WTC11 (cell line): Measurements from ENCODE around the gene KLHL8. TPM values are rescaled to one million over a fixed set of nuclear protein-coding genes. Genes with fewer than 3 reads are reported as not detected.

Experiments used
- ATAC-seq: fragments of 200-7000 bp; cut with Tn5 transposase; 2 replicates; pipeline ENCODE4 v1.10.0; 2021; ENCODE audit warnings: mild to moderate bottlenecking, moderate library complexity
- CTCF ChIA-PET: fragments of 300-600 bp; sonication (Branson Sonifier 250); formaldehyde crosslinking; loops from one replicate; lab custom pipeline; 2021; ENCODE audit warnings: antibody characterized with exemption; lab: Charles Lee
- POLR2A ChIA-PET: fragments of 350-600 bp; sonication (Branson Sonifier 250); formaldehyde crosslinking; loops from one replicate; lab custom pipeline; 2021; ENCODE audit warnings: antibody characterized with exemption; lab: Charles Lee
- DNase-seq: peaks from one replicate; pipeline ENCODE4 v3.0.0; 2021; ENCODE audit warnings: low spot score
- H3K27ac Mint-ChIP-seq: 2 replicates; pipeline ENCODE4 v1.8.0; 2021; ENCODE audit warnings: mixed read lengths
- H3K27me3 Mint-ChIP-seq: 2 replicates; pipeline ENCODE4 v1.8.0; 2021; ENCODE audit warnings: low read depth, mild to moderate bottlenecking, moderate library complexity, mixed read lengths
- H3K36me3 Mint-ChIP-seq: 2 replicates; pipeline ENCODE4 v1.8.0; 2021; ENCODE audit warnings: mixed read lengths
- H3K4me1 Mint-ChIP-seq: 2 replicates; pipeline ENCODE4 v1.8.0; 2022; ENCODE audit warnings: mixed read lengths
- H3K4me3 Mint-ChIP-seq: 2 replicates; pipeline ENCODE4 v1.8.0; 2021; ENCODE audit warnings: mild to moderate bottlenecking, moderate library complexity, mixed read lengths
- H3K9me3 Mint-ChIP-seq: 2 replicates; pipeline ENCODE4 v1.8.0; 2021; ENCODE audit warnings: mixed read lengths
- AR ChIP-seq: fragments of 250-450 bp; sonication (Bioruptor Pico); IDR thresholded peaks from 2 replicates; pipeline ENCODE4 v1.9.0; 2021; ENCODE audit warnings: mild to moderate bottlenecking
- CREB1 ChIP-seq: sonication (generic); formaldehyde crosslinking; IDR thresholded peaks from 2 replicates; pipeline ENCODE4 v1.8.0; 2023; ENCODE audit warnings: mild to moderate bottlenecking, missing genetic modification reagents
- CREM ChIP-seq: sonication (generic); formaldehyde crosslinking; IDR thresholded peaks from 2 replicates; pipeline ENCODE4 v1.8.1; 2022; ENCODE audit warnings: mild to moderate bottlenecking, missing genetic modification reagents, moderate library complexity
- EMX1 ChIP-seq: fragments of 250-450 bp; sonication (Bioruptor Pico); IDR thresholded peaks from 2 replicates; pipeline ENCODE4 v1.8.0; 2021; ENCODE audit warnings: mild to moderate bottlenecking
- ETV6 ChIP-seq: sonication (generic); formaldehyde crosslinking; IDR thresholded peaks from 2 replicates; pipeline ENCODE4 v1.8.1; 2022; ENCODE audit warnings: mild to moderate bottlenecking, missing genetic modification reagents
- GRHL2 ChIP-seq: fragments of 250-450 bp; sonication (Bioruptor Pico); IDR thresholded peaks from 2 replicates; pipeline ENCODE4 v1.8.0; 2022; ENCODE audit warnings: mild to moderate bottlenecking, moderate library complexity; ENCODE audit not compliant: insufficient replicate concordance, severe bottlenecking
- HMGXB4 ChIP-seq: sonication (generic); formaldehyde crosslinking; IDR thresholded peaks from 2 replicates; pipeline ENCODE4 v1.8.1; 2023; ENCODE audit warnings: mild to moderate bottlenecking, moderate library complexity, missing genetic modification reagents
- MLX ChIP-seq: sonication (generic); formaldehyde crosslinking; IDR thresholded peaks from 2 replicates; pipeline ENCODE4 v1.8.1; 2023; ENCODE audit warnings: mild to moderate bottlenecking, missing genetic modification reagents, moderate library complexity
- MXD4 ChIP-seq: fragments of 250-450 bp; sonication (Bioruptor Pico); IDR thresholded peaks from 2 replicates; pipeline ENCODE4 v1.8.0; 2021; ENCODE audit warnings: mild to moderate bottlenecking, moderate library complexity, borderline replicate concordance
- STAT6 ChIP-seq: sonication (generic); formaldehyde crosslinking; conservative IDR thresholded peaks from 2 replicates; pipeline ENCODE4 v1.8.1; 2023; ENCODE audit warnings: mild to moderate bottlenecking, low read depth, missing genetic modification reagents, moderate library complexity
- TEAD4 ChIP-seq: sonication (generic); formaldehyde crosslinking; IDR thresholded peaks from 2 replicates; pipeline ENCODE4 v1.8.0; 2022; ENCODE audit warnings: mild to moderate bottlenecking, missing genetic modification reagents
- ZNF232 ChIP-seq: sonication (generic); formaldehyde crosslinking; IDR thresholded peaks from 2 replicates; pipeline ENCODE4 v1.8.0; 2022; ENCODE audit warnings: mild to moderate bottlenecking, missing genetic modification reagents
- ZNF263 ChIP-seq: sonication (generic); formaldehyde crosslinking; IDR thresholded peaks from 2 replicates; pipeline ENCODE4 v1.8.1; 2022; ENCODE audit warnings: low read depth, mild to moderate bottlenecking, moderate library complexity, missing genetic modification reagents
- ZNF532 ChIP-seq: fragments of 250-450 bp; sonication (Bioruptor Pico); IDR thresholded peaks from 2 replicates; pipeline ENCODE4 v1.9.0; 2021; ENCODE audit warnings: mild to moderate bottlenecking, borderline replicate concordance
- total RNA-seq: library from RNA; stranded (reverse); gene quantifications from 3 replicates; pipeline ENCODE4 v1.2.3, GENCODE V29; 2021

The KLHL8 gene
- total RNA-seq, 1 experiment from 2014 or later: 7.3 TPM

- CTCF ChIA-PET: interaction anchor here (1.3 to 2.1 kb wide), 3 partner anchors 28 to 291 kb away, joined by 4 to 12 read pairs (median 4); no protein-coding TSS in a partner anchor
- H3K4me1 Mint-ChIP-seq: no peaks in the 10 kb centered on the region
- no peak for ATAC-seq
These were observed 6.9 kb downstream of the KLHL8 start for GRCh38 chr4:87213421-87214075.

More at GRCh38 chr4:87213421-87214075, 6.9 kb downstream of the KLHL8 start:
- DNase-seq: no peak
- Mint-ChIP-seq H3K9me3 (no peaks in the 10 kb centered on the region), H3K36me3 (no peaks in the 10 kb centered on the region), H3K27ac (no peak overlapping the region), H3K4me3 (no peak overlapping the region), H3K27me3 (no peaks in the 10 kb centered on the region)
- POLR2A ChIA-PET: no interaction called here
- no peak for TF ChIP-seq ETV6
- no peak for TF ChIP-seq ZNF263
- TF ChIP-seq CREB1 (CRISPR knock-in tag): no peak
- TF ChIP-seq CREM (CRISPR knock-in tag): no peak
- no peak for TF ChIP-seq TEAD4 (CRISPR knock-in tag)
- TF ChIP-seq GRHL2 (CRISPR knock-in tag): no peak
- no peak for TF ChIP-seq ZNF532 (CRISPR knock-in tag)
- no peak for TF ChIP-seq ZNF232
- TF ChIP-seq EMX1 (CRISPR knock-in tag): no peak
- no peak for TF ChIP-seq AR (CRISPR knock-in tag)
- no peak for TF ChIP-seq MLX (CRISPR knock-in tag)
- no peak for TF ChIP-seq STAT6
- no peak for TF ChIP-seq HMGXB4
- TF ChIP-seq MXD4: no peak
